Panc1 (cell line): Measurements from ENCODE around the gene SEMA4D. TPM values are rescaled to one million over a fixed set of nuclear protein-coding genes. Genes with fewer than 3 reads are reported as not detected.

Experiments
- ATAC-seq: fragments of 200-7000 bp; cut with Tn5 transposase; 2 replicates; pipeline ENCODE4 v1.9.1; 2020; ENCODE audit warnings: mild to moderate bottlenecking, moderate library complexity
- BruUV-seq: library from RNA; stranded (reverse); fragments of 400-500 nt; replicated peaks from 2 replicates; lab custom pipeline; 2021; lab: Mats Ljungman, UMichigan
- CTCF ChIA-PET: fragments of 300-600 bp; sonication (Branson Sonifier 250); formaldehyde crosslinking; loops from one replicate; lab custom pipeline; 2022; ENCODE audit warnings: antibody characterized with exemption; lab: Charles Lee
- POLR2A ChIA-PET: fragments of 300-600 bp; sonication (Branson Sonifier 250); formaldehyde crosslinking; loops from one replicate; lab custom pipeline; 2022; ENCODE audit warnings: antibody characterized with exemption; lab: Charles Lee
- DNase-seq: peaks from one replicate; pipeline ENCODE4 v3.0.0-alpha.2; 2010; ENCODE audit warnings: low read depth, low spot score
- H3K27ac ChIP-seq: 2 replicates; pipeline ENCODE4 v1.5.1; 2011; ENCODE audit warnings: mild to moderate bottlenecking, low read length, inconsistent platforms
- H3K27me3 ChIP-seq: fragments of 200-500 bp; sonication (Bioruptor generic); 2 replicates; pipeline ENCODE4 v1.6.0; 2014; ENCODE audit warnings: low read length, inconsistent platforms; ENCODE audit not compliant: control insufficient read depth, insufficient read depth
- H3K36me3 ChIP-seq: fragments of 200-500 bp; sonication (Bioruptor generic); 2 replicates; pipeline ENCODE4 v1.5.1; 2014; ENCODE audit warnings: inconsistent platforms, mild to moderate bottlenecking, low read length, moderate library complexity; ENCODE audit not compliant: control insufficient read depth, insufficient read depth
- H3K4me1 ChIP-seq: 2 replicates; pipeline ENCODE4 v1.5.1; 2011; ENCODE audit warnings: inconsistent platforms, mild to moderate bottlenecking, low read length, moderate library complexity; ENCODE audit not compliant: control insufficient read depth, insufficient read depth
- H3K4me3 ChIP-seq, 2 experiments: 2 replicates each; pipeline ENCODE4 v1.5.1; 2011 to 2012; ENCODE audit warnings: low read depth in 2 of 2, low read length in 2 of 2, mild to moderate bottlenecking in 2 of 2, inconsistent platforms in 1 of 2, moderate library complexity in 1 of 2
- H3K9me3 ChIP-seq: fragments of 200-500 bp; sonication (Bioruptor generic); 2 replicates; pipeline ENCODE4 v1.5.1; 2014; ENCODE audit warnings: low read depth, mild to moderate bottlenecking, inconsistent platforms, low read length, moderate library complexity; ENCODE audit not compliant: control insufficient read depth, insufficient read depth
- CTCF ChIP-seq: fragments of 450-650 bp; IDR thresholded peaks from 2 replicates; pipeline ENCODE4 v1.5.1; 2017; ENCODE audit warnings: mild to moderate bottlenecking
- POLR2AphosphoS5 ChIP-seq: IDR thresholded peaks from 2 replicates; pipeline ENCODE4 v1.6.1; 2012; ENCODE audit warnings: mild to moderate bottlenecking, low read depth, low read length, moderate library complexity
- REST ChIP-seq, 2 experiments: IDR thresholded peaks; 2 replicates each; pipeline ENCODE4 v1.6.1; 2011 to 2012; ENCODE audit warnings: low read depth in 2 of 2, control low read depth in 1 of 2, low read length in 1 of 2, mild to moderate bottlenecking in 1 of 2, moderate library complexity in 1 of 2; ENCODE audit not compliant: insufficient read depth in 1 of 2
- SIN3A ChIP-seq: IDR thresholded peaks from 2 replicates; pipeline ENCODE4 v1.6.1; 2012; ENCODE audit warnings: low read depth, mild to moderate bottlenecking, low read length, moderate library complexity, borderline replicate concordance; ENCODE audit not compliant: insufficient read depth
- TCF7L2 ChIP-seq: IDR thresholded peaks from 2 replicates; pipeline ENCODE4 v1.6.1; 2011; ENCODE audit warnings: mild to moderate bottlenecking, low read depth, low read length, inconsistent platforms
- in situ Hi-C: cut with HindIII; loops from 2 replicates; pipeline ENCODE4 v1.10.0; 2016; ENCODE audit warnings: low sequenced_read_pairs, low pct_unique_long_range_greater_than_20kb
- intact Hi-C: fragments of 100-400 bp; cut with micrococcal nuclease; formaldehyde crosslinking; loops from one replicate; pipeline ENCODE4 v1.10.0; 2022; ENCODE audit not compliant: unreplicated experiment
- total RNA-seq: library from RNA; stranded (reverse); gene quantifications from one replicate; pipeline ENCODE4 v1.2.1, GENCODE V29; 2021; ENCODE audit not compliant: unreplicated experiment

The SEMA4D gene
- total RNA-seq, 1 experiment from 2014 or later: 6.5 TPM

GRCh38 chr9:89364666-89365531 lies 133.0 kb downstream of the SEMA4D start:
- intact Hi-C loops: no loop called here
- no TSS peak for BruUV-seq
- ChIA-PET POLR2A (no interaction called here), CTCF (no interaction called here)
- no peak for DNase-seq
- in situ Hi-C loops: no loop called here
- H3K4me1 ChIP-seq: no peaks in the 10 kb centered on the region
- no peaks in the 10 kb centered on the region for H3K36me3 ChIP-seq
- no peak for ATAC-seq
- no peaks in the 10 kb centered on the region for H3K27me3 ChIP-seq
- TF ChIP-seq SIN3A (no peak), CTCF (no peak), POLR2AphosphoS5 (no peak), REST (IDR thresholded peaks at IDR 0.05; ENCODE audit: insufficient read depth in 1 of 2, low read depth in 2 of 2, low read length in 1 of 2) (no peak), TCF7L2 (no peak)
- H3K9me3 ChIP-seq: no peaks in the 10 kb centered on the region
- no peak overlapping the region for H3K4me3 ChIP-seq
- H3K27ac ChIP-seq: no peak overlapping the region

GRCh38 chr9:89363921-89364665 lies 133.8 kb downstream of the SEMA4D start:
- Histone ChIP-seq H3K4me3 (no peak overlapping the region), H3K36me3 (no peaks in the 10 kb centered on the region), H3K27me3 (no peaks in the 10 kb centered on the region), H3K27ac (no peak overlapping the region), H3K9me3 (no peaks in the 10 kb centered on the region), H3K4me1 (no peaks in the 10 kb centered on the region)
- in situ Hi-C loops: no loop called here
- BruUV-seq: no TSS peak
- ChIA-PET CTCF (no interaction called here), POLR2A (no interaction called here)
- no peak for TF ChIP-seq REST (IDR thresholded peaks at IDR 0.05; ENCODE audit: insufficient read depth in 1 of 2, low read depth in 2 of 2, low read length in 1 of 2)
- no peak for TF ChIP-seq SIN3A
- TF ChIP-seq CTCF: no peak
- DNase-seq: no peak
- intact Hi-C loops: no loop called here
- no peak for ATAC-seq
